ENCODE measurements around the gene CHD8.

Gene CHD8

DNA sequence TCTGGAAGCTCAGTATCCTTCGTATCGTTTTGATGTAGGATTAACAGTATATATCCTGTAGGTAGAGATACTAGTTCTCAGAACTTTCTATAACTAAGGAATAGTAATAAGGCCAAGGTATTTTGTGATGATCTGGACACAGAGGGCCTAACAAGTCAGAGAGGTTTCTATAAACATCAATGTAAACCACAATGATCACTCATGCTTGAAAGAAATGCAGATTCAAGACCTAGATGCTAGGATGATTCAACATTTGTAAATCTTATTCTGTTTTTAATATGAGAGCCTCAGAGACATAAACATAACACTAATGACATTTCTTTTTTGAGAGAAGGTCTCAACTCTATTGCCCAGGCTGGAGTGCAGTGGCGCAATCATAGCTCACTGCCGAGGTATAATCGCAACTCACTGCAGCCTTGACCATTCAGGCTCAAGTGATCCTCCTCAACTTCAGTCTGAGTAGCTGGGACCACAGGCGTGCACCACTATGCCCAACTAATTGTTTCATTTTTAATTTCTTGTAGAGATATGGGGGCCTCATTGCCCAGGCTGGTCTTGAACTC is 88.3 kb downstream of the CHD8 start:
- Histone ChIP-seq H3K4me3 (ENCODE audit: low read length, poor library complexity, severe bottlenecking) (no peak overlapping the region), H3K79me2 (ENCODE audit: insufficient read depth, low read length) (0 out of 2 replicates have a peak, but pooled peaks cover 6% of the 10 kb centered on the region), H3K9me2 (replicated peaks; ENCODE audit: low read depth, low read length) (no peaks in the 10 kb centered on the region), H3K4me1 (ENCODE audit: insufficient read depth, low read length, poor library complexity, severe bottlenecking) (no peaks in the 10 kb centered on the region), H3K9ac (ENCODE audit: low read depth, low read length, poor library complexity, severe bottlenecking) (no peak overlapping the region), H4K20me1 (ENCODE audit: insufficient read depth, low read length, poor library complexity, severe bottlenecking) (no peaks in the 10 kb centered on the region), H3K9me3 (ENCODE audit: insufficient read depth, low read depth, low read length) (no peaks in the 10 kb centered on the region), H3K36me3 (ENCODE audit: insufficient read depth, low read length) (peaks cover 98% of the 10 kb centered on the region), H3K4me2 (ENCODE audit: low read depth, low read length, poor library complexity, severe bottlenecking) (no peak overlapping the region), H3F3A (ENCODE audit: low read depth) (no peaks in the 10 kb centered on the region), H3K27me3 (ENCODE audit: insufficient read depth, low read length, poor library complexity, severe bottlenecking) (no peaks in the 10 kb centered on the region), H2AFZ (ENCODE audit: low read length) (no peak overlapping the region)
- TF ChIP-seq EZH2phosphoT487 (IDR thresholded peaks at IDR 0.05; ENCODE audit: borderline replicate concordance): no peak
- TF ChIP-seq, protein P1, sequence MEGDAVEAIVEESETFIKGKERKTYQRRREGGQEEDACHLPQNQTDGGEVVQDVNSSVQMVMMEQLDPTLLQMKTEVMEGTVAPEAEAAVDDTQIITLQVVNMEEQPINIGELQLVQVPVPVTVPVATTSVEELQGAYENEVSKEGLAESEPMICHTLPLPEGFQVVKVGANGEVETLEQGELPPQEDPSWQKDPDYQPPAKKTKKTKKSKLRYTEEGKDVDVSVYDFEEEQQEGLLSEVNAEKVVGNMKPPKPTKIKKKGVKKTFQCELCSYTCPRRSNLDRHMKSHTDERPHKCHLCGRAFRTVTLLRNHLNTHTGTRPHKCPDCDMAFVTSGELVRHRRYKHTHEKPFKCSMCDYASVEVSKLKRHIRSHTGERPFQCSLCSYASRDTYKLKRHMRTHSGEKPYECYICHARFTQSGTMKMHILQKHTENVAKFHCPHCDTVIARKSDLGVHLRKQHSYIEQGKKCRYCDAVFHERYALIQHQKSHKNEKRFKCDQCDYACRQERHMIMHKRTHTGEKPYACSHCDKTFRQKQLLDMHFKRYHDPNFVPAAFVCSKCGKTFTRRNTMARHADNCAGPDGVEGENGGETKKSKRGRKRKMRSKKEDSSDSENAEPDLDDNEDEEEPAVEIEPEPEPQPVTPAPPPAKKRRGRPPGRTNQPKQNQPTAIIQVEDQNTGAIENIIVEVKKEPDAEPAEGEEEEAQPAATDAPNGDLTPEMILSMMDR (conservative IDR thresholded peaks at IDR 0.05; ENCODE audit: low read length): no peak

GRCh38 chr14:21356511-21356910 is 99.4 kb downstream of the CHD8 start:
- Histone ChIP-seq H3K9ac (ENCODE audit: low read depth, low read length, poor library complexity, severe bottlenecking) (no peak overlapping the region), H3K4me2 (ENCODE audit: low read depth, low read length, poor library complexity, severe bottlenecking) (no peak overlapping the region), H2AFZ (ENCODE audit: low read length) (no peak overlapping the region), H3K9me3 (ENCODE audit: insufficient read depth, low read depth, low read length) (no peaks in the 10 kb centered on the region), H3K9me2 (replicated peaks; ENCODE audit: low read depth, low read length) (no peaks in the 10 kb centered on the region), H3K4me3 (ENCODE audit: low read length, poor library complexity, severe bottlenecking) (no peak overlapping the region), H3K4me1 (ENCODE audit: insufficient read depth, low read length, poor library complexity, severe bottlenecking) (no peaks in the 10 kb centered on the region), H3K27me3 (ENCODE audit: insufficient read depth, low read length, poor library complexity, severe bottlenecking) (no peaks in the 10 kb centered on the region), H3K36me3 (ENCODE audit: insufficient read depth, low read length) (peaks cover 93% of the 10 kb centered on the region; the same call in 1 of the 2 replicates), H3K79me2 (ENCODE audit: insufficient read depth, low read length) (no peaks in the 10 kb centered on the region), H4K20me1 (ENCODE audit: insufficient read depth, low read length, poor library complexity, severe bottlenecking) (no peaks in the 10 kb centered on the region), H3F3A (ENCODE audit: low read depth) (no peaks in the 10 kb centered on the region)
- TF ChIP-seq, protein P1 (conservative IDR thresholded peaks at IDR 0.05; ENCODE audit: low read length): no peak
- TF ChIP-seq EZH2phosphoT487 (IDR thresholded peaks at IDR 0.05; ENCODE audit: borderline replicate concordance): no peak

- no peak overlapping the region for H3K9ac ChIP-seq (ENCODE audit: low read depth, low read length, poor library complexity, severe bottlenecking)
- H3K4me3 ChIP-seq (ENCODE audit: low read length, poor library complexity, severe bottlenecking): no peak overlapping the region
- TF ChIP-seq EZH2phosphoT487 (IDR thresholded peaks at IDR 0.05; ENCODE audit: borderline replicate concordance): no peak
- TF ChIP-seq, protein P1 (conservative IDR thresholded peaks at IDR 0.05; ENCODE audit: low read length): no peak
- no peaks in the 10 kb centered on the region for H3K4me1 ChIP-seq (ENCODE audit: insufficient read depth, low read length, poor library complexity, severe bottlenecking)
- no peaks in the 10 kb centered on the region for H3K9me3 ChIP-seq (ENCODE audit: insufficient read depth, low read depth, low read length)
- H3F3A ChIP-seq (ENCODE audit: low read depth): no peaks in the 10 kb centered on the region
- H2AFZ ChIP-seq (ENCODE audit: low read length): no peak overlapping the region
- no peak overlapping the region for H3K4me2 ChIP-seq (ENCODE audit: low read depth, low read length, poor library complexity, severe bottlenecking)
- no peaks in the 10 kb centered on the region for H3K9me2 ChIP-seq (replicated peaks; ENCODE audit: low read depth, low read length)
- no peaks in the 10 kb centered on the region for H4K20me1 ChIP-seq (ENCODE audit: insufficient read depth, low read length, poor library complexity, severe bottlenecking)
- no peaks in the 10 kb centered on the region for H3K27me3 ChIP-seq (ENCODE audit: insufficient read depth, low read length, poor library complexity, severe bottlenecking)
- peaks cover 68% of the 10 kb centered on the region; the same call in 1 of the 2 replicates for H3K36me3 ChIP-seq (ENCODE audit: insufficient read depth, low read length)
- no peaks in the 10 kb centered on the region for H3K79me2 ChIP-seq (ENCODE audit: insufficient read depth, low read length)
These were observed 103.3 kb downstream of the CHD8 start for GRCh38 chr14:21352587-21352986.
